K562 (cell line): ENCODE measurements around the gene RHNO1. TPM values are rescaled to one million over a fixed set of nuclear protein-coding genes. Genes with fewer than 3 reads are reported as not detected.

Experiments used
- CHD2 ChIP-seq: IDR thresholded peaks from 2 replicates; pipeline ENCODE4 v1.6.1; 2011; ENCODE audit warnings: low read depth, low read length
- CXXC5 ChIP-seq: fragments of 250-450 bp; sonication (Bioruptor Pico); IDR thresholded peaks from 2 replicates; pipeline ENCODE4 v1.8.0; 2022; ENCODE audit warnings: inconsistent platforms, mild to moderate bottlenecking, moderate library complexity
- HOXB6 ChIP-seq: fragments of 250-450 bp; sonication (Bioruptor Pico); IDR thresholded peaks from 2 replicates; pipeline ENCODE4 v1.5.1; 2022; ENCODE audit warnings: mild to moderate bottlenecking, borderline replicate concordance
- MBD2 ChIP-seq: sonication (generic); IDR thresholded peaks from 2 replicates; pipeline ENCODE4 v1.6.1; 2016; ENCODE audit warnings: low read depth, borderline replicate concordance
- MGA ChIP-seq: fragments of 450-650 bp; IDR thresholded peaks from 2 replicates; pipeline ENCODE4 v1.6.1; 2016; ENCODE audit warnings: mild to moderate bottlenecking, moderate library complexity
- NFYB ChIP-seq: IDR thresholded peaks from 2 replicates; pipeline ENCODE4 v1.6.1; 2011; ENCODE audit warnings: mild to moderate bottlenecking, moderate library complexity; ENCODE audit not compliant: insufficient read length; ENCODE audit errors: extremely low read depth
- VEZF1 ChIP-seq: fragments of 200-800 bp; sonication (Bioruptor generic); IDR thresholded peaks from 2 replicates; pipeline ENCODE4 v1.6.1; 2017; ENCODE audit warnings: missing genetic modification characterization, missing compliant biosample characterization
- polyA plus RNA-seq, 8 experiments: library from polyadenylated mRNA; depleted of rRNA in 4 of 8; stranded (reverse) in 5 of 8; unstranded in 3 of 8; fragments of >200 nt; fragmentation: Nextera tagmentation in 2 of 8; fragmentation: Illumina TruSeq in 1 of 8; extraction: Ambion mirVana in 2 of 8; extraction: Trizol in 1 of 8; gene quantifications; 2 replicates each; pipeline versions ENCODE4 v1.2.1 to v1.2.3, GENCODE V29; 2011 to 2014; ENCODE audit warnings: inconsistent platforms in 1 of 8, missing spikeins in 1 of 8
- total RNA-seq, 7 experiments: library from RNA; depleted of rRNA in 6 of 7; stranded (reverse); fragments of >200 nt in 6 of 7; fragmentation: Illumina TruSeq in 2 of 7; extraction: Trizol in 2 of 7; gene quantifications; 2 replicates each; pipeline versions ENCODE4 v1.2.1 to v1.2.3, GENCODE V29; 2011 to 2021; ENCODE audit warnings: low replicate concordance in 1 of 7
- TF ChIP-seq, protein P1 (sequence below): sonication (generic); formaldehyde crosslinking; IDR thresholded peaks from 2 replicates; pipeline ENCODE4 v1.4.0; 2020; ENCODE audit warnings: mild to moderate bottlenecking, missing genetic modification reagents
- TF ChIP-seq, protein P2 (sequence below): fragments of 450-650 bp; IDR thresholded peaks from 2 replicates; pipeline ENCODE4 v1.6.1; 2016

The RHNO1 gene
- total and polyA plus RNA-seq, 9 of the 15 experiments (the other 6 are each of a cell fraction or from before 2014, with no cell fraction given) = 20.8 to 62.7 (median 28.8) TPM

DNA sequence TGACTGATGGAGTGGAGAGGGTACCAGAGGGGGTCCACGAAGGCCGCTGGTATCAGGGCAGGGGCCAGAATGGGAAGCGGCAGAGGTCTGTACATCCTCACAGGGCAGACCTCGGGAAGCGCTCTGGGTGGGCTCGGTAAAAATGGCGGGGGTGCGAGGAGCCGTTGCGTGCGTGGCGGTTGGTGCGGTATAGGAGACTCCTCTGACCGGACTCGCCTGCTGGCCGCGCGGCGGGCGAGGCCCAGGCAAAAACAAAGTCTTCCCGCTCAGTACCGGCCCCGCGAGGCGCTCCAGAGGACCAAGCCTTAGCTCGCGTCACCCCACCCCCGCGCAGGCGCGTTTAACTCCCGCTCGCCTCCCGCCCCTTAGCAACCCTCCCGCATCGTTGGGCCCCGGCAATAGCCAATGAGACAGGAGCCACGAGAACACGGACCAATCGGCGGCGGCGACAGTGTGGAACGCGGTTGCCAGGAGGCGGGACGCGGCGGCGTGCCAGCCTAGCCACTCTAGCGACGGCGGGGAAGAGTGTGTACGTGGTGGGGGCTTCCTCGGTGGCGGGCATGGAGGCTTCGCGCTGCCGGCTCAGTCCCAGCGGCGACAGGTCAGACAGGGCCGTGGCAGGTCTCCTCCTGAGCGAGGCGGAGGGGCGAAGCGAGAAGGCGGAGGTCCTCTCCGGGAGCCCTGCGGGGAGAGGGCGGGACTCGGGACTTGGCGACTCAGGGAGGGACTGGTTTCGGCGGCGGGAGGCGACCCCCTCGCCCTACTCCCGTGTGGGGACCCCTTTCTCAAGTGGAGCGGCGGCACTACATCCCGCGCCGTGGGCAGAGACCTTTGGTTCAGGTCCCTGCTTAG is 13.6 kb downstream of the RHNO1 start, which contains the start of gene TULP3 (continued):
- TF ChIP-seq, protein P1, sequence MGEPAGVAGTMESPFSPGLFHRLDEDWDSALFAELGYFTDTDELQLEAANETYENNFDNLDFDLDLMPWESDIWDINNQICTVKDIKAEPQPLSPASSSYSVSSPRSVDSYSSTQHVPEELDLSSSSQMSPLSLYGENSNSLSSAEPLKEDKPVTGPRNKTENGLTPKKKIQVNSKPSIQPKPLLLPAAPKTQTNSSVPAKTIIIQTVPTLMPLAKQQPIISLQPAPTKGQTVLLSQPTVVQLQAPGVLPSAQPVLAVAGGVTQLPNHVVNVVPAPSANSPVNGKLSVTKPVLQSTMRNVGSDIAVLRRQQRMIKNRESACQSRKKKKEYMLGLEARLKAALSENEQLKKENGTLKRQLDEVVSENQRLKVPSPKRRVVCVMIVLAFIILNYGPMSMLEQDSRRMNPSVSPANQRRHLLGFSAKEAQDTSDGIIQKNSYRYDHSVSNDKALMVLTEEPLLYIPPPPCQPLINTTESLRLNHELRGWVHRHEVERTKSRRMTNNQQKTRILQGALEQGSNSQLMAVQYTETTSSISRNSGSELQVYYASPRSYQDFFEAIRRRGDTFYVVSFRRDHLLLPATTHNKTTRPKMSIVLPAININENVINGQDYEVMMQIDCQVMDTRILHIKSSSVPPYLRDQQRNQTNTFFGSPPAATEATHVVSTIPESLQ = 0 out of 2 replicates have a peak, but pooled peaks have one; percentile 46
- no peak for TF ChIP-seq HOXB6
- peak; percentile 87 for TF ChIP-seq CXXC5 (CRISPR knock-in tag)
- TF ChIP-seq MBD2 = peak; percentile 95
- peak; percentile 82 for TF ChIP-seq NFYB
- TF ChIP-seq VEZF1 (CRISPR knock-in tag) = peak; percentile 73
- peak; percentile 77 for TF ChIP-seq CHD2
- TF ChIP-seq, protein P2, sequence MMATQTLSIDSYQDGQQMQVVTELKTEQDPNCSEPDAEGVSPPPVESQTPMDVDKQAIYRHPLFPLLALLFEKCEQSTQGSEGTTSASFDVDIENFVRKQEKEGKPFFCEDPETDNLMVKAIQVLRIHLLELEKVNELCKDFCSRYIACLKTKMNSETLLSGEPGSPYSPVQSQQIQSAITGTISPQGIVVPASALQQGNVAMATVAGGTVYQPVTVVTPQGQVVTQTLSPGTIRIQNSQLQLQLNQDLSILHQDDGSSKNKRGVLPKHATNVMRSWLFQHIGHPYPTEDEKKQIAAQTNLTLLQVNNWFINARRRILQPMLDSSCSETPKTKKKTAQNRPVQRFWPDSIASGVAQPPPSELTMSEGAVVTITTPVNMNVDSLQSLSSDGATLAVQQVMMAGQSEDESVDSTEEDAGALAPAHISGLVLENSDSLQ = peak; percentile 57; the same call in 1 of the 2 replicates
- peak; percentile 95 for TF ChIP-seq MGA
